ENCODE results near the gene SLC17A9. TPM values are rescaled to one million over a fixed set of nuclear protein-coding genes. Genes with fewer than 3 reads are reported as not detected.

The SLC17A9 gene
- total RNA-seq, 3 donors from 2014 or later, result 2.2 to 4.9 (median 2.7) TPM

DNA sequence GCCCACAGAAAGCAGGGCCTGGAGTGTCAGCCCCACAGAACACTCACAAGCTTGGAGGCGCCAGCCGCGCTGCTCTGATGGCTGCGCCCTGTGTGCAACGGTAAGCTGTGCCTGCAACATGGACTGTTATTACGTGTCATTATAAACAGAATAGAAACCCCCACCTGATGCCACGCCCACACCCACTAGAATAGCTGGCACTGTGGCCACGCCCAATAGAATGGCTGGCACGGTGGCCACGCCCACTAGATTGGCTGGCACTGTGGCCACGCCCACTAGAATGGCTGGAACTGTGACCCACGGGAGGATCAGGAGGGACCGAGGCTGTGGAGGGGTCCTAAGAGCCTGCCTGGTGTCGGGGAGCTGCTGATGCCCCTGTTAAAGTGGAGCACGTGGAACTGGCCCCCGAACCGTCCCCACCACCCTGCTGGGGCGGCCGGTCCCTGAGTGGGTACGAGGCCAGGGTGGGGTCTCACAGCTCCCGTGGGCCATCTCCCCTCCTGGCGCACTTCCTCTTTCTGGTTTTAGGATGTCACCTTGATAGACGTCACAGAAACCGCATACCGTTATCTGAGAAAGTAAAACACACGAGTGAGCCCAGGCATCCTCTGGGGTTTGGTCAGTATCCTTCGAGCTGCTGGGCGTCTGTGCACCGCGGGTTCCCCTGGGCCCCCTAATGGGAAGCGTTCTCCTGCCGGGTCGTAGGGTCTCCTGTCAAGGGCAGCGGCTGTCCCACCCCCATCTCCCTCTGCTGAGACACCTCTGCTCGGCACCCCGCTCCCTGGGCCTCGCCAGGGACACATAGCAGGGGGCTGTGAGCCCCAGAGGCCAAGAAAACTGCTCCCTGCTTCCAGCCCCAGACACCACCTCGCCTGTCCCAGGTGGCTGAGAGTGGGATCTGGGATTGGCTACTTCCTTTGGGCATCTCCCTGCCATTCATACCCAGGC, 25.4 kb downstream of the SLC17A9 start:
- intact Hi-C loops (cut with DNase I; ENCODE audit: low total_unique reads), result no loop called here
- no peak for DNase-seq (ENCODE audit: low spot score in 2 of 2)
- no peaks in the 10 kb centered on the region for H3K9me3 ChIP-seq
- H3K36me3 ChIP-seq, result no peaks in the 10 kb centered on the region
- H3K27ac ChIP-seq, result no peak overlapping the region
- H3K4me1 ChIP-seq, result peaks cover 0 to under 1% of the 10 kb centered on the region in 2 donors
- TF ChIP-seq, protein P1, sequence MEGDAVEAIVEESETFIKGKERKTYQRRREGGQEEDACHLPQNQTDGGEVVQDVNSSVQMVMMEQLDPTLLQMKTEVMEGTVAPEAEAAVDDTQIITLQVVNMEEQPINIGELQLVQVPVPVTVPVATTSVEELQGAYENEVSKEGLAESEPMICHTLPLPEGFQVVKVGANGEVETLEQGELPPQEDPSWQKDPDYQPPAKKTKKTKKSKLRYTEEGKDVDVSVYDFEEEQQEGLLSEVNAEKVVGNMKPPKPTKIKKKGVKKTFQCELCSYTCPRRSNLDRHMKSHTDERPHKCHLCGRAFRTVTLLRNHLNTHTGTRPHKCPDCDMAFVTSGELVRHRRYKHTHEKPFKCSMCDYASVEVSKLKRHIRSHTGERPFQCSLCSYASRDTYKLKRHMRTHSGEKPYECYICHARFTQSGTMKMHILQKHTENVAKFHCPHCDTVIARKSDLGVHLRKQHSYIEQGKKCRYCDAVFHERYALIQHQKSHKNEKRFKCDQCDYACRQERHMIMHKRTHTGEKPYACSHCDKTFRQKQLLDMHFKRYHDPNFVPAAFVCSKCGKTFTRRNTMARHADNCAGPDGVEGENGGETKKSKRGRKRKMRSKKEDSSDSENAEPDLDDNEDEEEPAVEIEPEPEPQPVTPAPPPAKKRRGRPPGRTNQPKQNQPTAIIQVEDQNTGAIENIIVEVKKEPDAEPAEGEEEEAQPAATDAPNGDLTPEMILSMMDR (IDR thresholded peaks at IDR 0.05), result no peak
- TF ChIP-seq POLR2A (IDR thresholded peaks at IDR 0.05), result no peak
- TF ChIP-seq POLR2AphosphoS5 (IDR thresholded peaks at IDR 0.05), result no peak
- peaks cover 4 to 97% of the 10 kb centered on the region in 2 donors for H3K27me3 ChIP-seq
- no peak overlapping the region for H3K4me3 ChIP-seq

DNA sequence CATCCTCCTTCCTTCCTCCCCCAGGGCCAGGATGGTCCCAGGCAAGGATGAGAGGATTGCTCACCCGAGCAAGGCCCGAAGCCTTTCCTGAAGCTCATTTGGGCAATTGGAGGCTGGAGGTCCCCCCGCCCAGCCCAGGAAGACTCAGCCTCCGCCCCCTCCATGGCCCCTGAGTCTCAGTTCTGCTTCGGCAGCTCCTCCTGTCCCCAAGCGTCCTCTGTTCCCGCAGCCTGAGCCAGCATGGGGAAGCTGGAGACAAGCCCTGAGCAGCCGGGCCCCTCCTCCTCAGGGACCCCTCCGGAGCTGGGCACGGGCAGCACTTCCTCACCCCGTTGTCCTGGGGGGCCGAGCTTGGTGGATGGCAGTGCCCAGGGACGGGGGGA, 26.0 kb downstream of the SLC17A9 start:
- Histone ChIP-seq H3K27me3 (peaks cover 4 to 97% of the 10 kb centered on the region in 2 donors), H3K9me3 (no peaks in the 10 kb centered on the region), H3K4me3 (no peak overlapping the region), H3K27ac (no peak overlapping the region), H3K36me3 (no peaks in the 10 kb centered on the region), H3K4me1 (no peaks in the 10 kb centered on the region)
- DNase-seq (ENCODE audit: low spot score in 2 of 2), result no peak
- TF ChIP-seq POLR2AphosphoS5 (IDR thresholded peaks at IDR 0.05), result no peak
- no peak for TF ChIP-seq POLR2A (IDR thresholded peaks at IDR 0.05)
- TF ChIP-seq, protein P1 (IDR thresholded peaks at IDR 0.05), result no peak
- intact Hi-C loops (cut with DNase I; ENCODE audit: low total_unique reads), result no loop called here

DNA sequence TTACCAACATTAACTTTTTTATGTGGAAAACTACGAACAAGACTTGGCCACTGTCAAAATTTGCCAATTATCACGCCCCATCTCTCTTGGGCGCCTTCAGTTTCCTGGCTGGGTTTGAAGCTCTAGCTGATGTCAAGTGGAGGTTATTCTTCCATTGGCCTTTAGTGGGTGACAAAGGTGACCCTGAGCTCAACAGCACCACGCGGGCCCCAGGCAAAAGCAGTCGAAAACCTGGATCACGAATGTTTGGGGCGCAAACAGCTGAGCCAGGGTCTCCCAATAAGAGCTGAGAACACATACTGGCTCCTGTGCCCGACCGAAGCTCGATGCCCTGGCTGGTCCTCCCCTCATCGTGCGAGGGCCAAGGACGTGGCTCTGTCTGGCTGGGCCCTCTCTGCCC, 26.8 kb downstream of the SLC17A9 start:
- H3K27me3 ChIP-seq, result peaks cover 4 to 99% of the 10 kb centered on the region in 2 donors
- intact Hi-C loops (cut with DNase I; ENCODE audit: low total_unique reads), result no loop called here
- DNase-seq (ENCODE audit: low spot score in 2 of 2), result no peak

DNA sequence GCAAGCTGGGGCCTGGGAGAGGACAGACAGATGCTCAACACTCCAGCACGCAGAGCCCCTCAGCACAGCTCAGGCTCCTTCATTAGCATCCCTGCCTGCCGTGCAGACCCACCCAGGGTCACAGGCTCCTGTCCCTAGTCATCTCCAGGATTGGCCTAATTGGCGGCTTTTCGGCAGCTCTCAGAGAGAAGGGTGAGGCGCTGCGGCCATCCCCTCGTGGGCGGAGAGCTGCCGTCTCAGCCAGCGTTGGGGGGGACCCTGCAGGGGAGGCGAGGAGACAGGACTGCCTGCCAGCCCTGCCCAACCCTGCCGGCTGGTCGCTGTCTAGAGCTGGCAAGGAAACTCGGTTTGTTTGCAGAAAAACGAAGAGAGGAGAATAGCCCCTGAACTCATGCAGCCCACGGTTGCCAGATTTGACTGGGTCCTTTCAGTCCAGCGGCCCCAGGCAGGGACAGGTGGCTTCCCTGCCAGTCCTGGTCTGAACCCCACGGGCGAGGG, 27.4 kb downstream of the SLC17A9 start:
- no peaks in the 10 kb centered on the region for H3K9me3 ChIP-seq
- H3K27ac ChIP-seq, result no peak overlapping the region
- TF ChIP-seq POLR2A (IDR thresholded peaks at IDR 0.05), result no peak
- TF ChIP-seq POLR2AphosphoS5 (IDR thresholded peaks at IDR 0.05), result no peak
- TF ChIP-seq, protein P1 (IDR thresholded peaks at IDR 0.05), result no peak
- H3K4me1 ChIP-seq, result no peaks in the 10 kb centered on the region
- intact Hi-C loops (cut with DNase I; ENCODE audit: low total_unique reads), result no loop called here
- H3K36me3 ChIP-seq, result no peaks in the 10 kb centered on the region
- DNase-seq (ENCODE audit: low spot score in 2 of 2), result no peak
- H3K27me3 ChIP-seq, result peaks cover 4 to 99% of the 10 kb centered on the region in 2 donors
- H3K4me3 ChIP-seq, result no peak overlapping the region

More for the DNA sequence above, 26.8 kb downstream of the SLC17A9 start:
- Histone ChIP-seq H3K9me3 (no peaks in the 10 kb centered on the region), H3K27ac (no peak overlapping the region), H3K36me3 (no peaks in the 10 kb centered on the region), H3K4me1 (no peaks in the 10 kb centered on the region), H3K4me3 (no peak overlapping the region)
- TF ChIP-seq POLR2A (IDR thresholded peaks at IDR 0.05), result no peak
- no peak for TF ChIP-seq POLR2AphosphoS5 (IDR thresholded peaks at IDR 0.05)
- TF ChIP-seq, protein P1 (IDR thresholded peaks at IDR 0.05), result no peak

DNA sequence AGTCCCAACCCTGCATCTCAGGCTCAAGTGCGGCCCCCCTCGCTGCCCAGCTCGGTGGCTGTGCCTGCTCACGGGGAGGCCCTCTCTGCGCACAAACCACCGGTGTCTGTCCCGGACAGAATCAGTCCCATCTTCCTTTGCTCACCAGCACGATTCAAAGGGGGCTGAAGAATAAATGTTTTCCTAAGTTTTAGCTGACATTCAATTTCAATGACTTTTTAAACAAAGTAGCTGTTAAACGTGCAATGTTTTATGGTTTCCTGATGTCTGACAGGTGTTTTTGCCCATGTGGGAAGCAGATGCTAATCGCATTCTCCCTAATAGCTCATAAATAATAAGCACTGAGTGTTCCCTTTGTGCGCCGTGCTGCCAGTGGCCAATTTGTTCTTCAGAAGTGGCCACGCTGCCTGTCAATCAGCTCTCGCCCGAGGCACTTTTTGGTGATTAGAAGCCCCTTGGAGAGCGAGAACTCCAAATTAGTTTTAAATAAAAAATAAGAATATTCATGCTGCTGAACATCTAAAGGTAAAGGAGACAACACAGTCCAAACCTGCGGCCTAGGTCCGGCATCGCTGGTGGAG, 28.0 kb downstream of the SLC17A9 start:
- Histone ChIP-seq H3K4me1 (no peaks in the 10 kb centered on the region), H3K27ac (no peak overlapping the region), H3K4me3 (no peak overlapping the region), H3K9me3 (no peaks in the 10 kb centered on the region), H3K27me3 (peaks cover 4 to 99% of the 10 kb centered on the region in 2 donors), H3K36me3 (no peaks in the 10 kb centered on the region)
- TF ChIP-seq POLR2A (IDR thresholded peaks at IDR 0.05) (no peak), POLR2AphosphoS5 (IDR thresholded peaks at IDR 0.05) (no peak)
- TF ChIP-seq, protein P1 (IDR thresholded peaks at IDR 0.05), result no peak
- intact Hi-C loops (cut with DNase I; ENCODE audit: low total_unique reads), result no loop called here
- DNase-seq (ENCODE audit: low spot score in 2 of 2), result no peak
